Activated CD4-positive, alpha-beta T cell treated with anti-CD3 and anti-CD28 coated beads, Interleukin-2, amount 10 ng/mL, durations not matched to agents 7 days and 5 days (primary cell): ENCODE measurements around the gene LRRC1. TPM values are rescaled to one million over a fixed set of nuclear protein-coding genes. Genes with fewer than 3 reads are reported as not detected.

ENCODE experiments used
- CTCF ChIA-PET: fragments of 350-600 bp; sonication (Branson Sonifier 250); formaldehyde crosslinking; loops from one replicate; lab custom pipeline; 2021; ENCODE audit warnings: antibody characterized with exemption; lab: Charles Lee
- POLR2A ChIA-PET: fragments of 350-600 bp; sonication (Branson Sonifier 250); formaldehyde crosslinking; loops from one replicate; lab custom pipeline; 2021; ENCODE audit warnings: antibody characterized with exemption; lab: Charles Lee
- DNase-seq: peaks from one replicate; pipeline ENCODE4 v3.0.0-alpha.2; 2020
- H3K27ac Mint-ChIP-seq: one replicate; pipeline ENCODE4 v1.8.0; 2021; ENCODE audit warnings: mild to moderate bottlenecking, moderate library complexity, mixed read lengths
- H3K27me3 Mint-ChIP-seq: one replicate; pipeline ENCODE4 v1.8.0; 2021; ENCODE audit warnings: mixed read lengths
- H3K36me3 Mint-ChIP-seq: one replicate; pipeline ENCODE4 v1.8.0; 2021; ENCODE audit warnings: low read depth, mixed read lengths
- H3K4me1 Mint-ChIP-seq: one replicate; pipeline ENCODE4 v1.8.0; 2021; ENCODE audit warnings: mixed read lengths
- H3K4me3 Mint-ChIP-seq: one replicate; pipeline ENCODE4 v1.8.0; 2021; ENCODE audit warnings: mild to moderate bottlenecking, moderate library complexity, mixed read lengths
- H3K9me3 Mint-ChIP-seq: one replicate; pipeline ENCODE4 v1.8.0; 2021; ENCODE audit warnings: mixed read lengths
- total RNA-seq, 2 experiments: library from RNA; stranded (reverse); gene quantifications; one replicate each; pipeline ENCODE4 v1.2.3, GENCODE V29; 2021

Gene LRRC1
- 1 to 10 TPM; 3.6 to 3.7 TPM for total RNA-seq

DNA sequence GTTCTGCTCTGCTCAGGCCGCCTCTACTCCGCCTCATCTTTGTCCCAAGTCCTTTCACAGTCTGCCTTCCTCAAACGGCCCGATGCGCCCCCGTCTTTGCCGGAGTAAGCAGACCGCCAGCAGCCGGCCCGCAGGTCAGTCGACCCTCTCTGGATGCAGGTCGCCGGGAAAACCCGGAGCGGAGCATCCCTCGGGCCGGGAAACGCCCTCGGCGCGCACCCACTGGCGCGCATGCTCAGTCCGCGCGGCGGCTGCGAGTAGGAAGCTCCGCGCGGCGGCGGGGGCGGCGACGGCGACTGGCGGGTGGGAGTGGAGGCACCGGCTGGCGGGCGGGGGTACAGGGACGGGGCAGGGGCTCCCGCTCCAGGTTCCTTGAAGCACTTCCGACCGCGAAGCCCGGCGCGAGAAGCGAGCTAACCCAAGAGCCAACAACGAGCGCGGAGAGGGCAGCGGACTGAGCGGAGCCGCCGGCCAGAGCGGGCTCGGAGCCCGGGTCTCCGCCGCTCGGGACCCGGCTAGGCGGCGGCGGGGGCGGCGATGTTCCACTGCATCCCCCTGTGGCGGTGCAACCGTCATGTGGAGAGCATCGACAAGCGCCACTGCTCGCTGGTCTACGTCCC lies at the start of gene LRRC1:
Gene LRRC1, plus strand, starts transcription at position 286 of the 620 bp plus-strand sequence. Its CDS starts 252 bp downstream, at position 538.
- ChIA-PET POLR2A (interaction anchor here (0.6 kb wide), 1 partner anchor 120 kb away, joined by 3 read pairs; no protein-coding TSS in a partner anchor), CTCF (interaction anchor here (0.9 to 1.6 kb wide), 3 partner anchors 14 to 63 kb away, joined by 3 read pairs; no protein-coding TSS in a partner anchor)
- Mint-ChIP-seq H3K9me3 (no peaks in the 10 kb centered on the region), H3K36me3 (peaks cover 3% of the 10 kb centered on the region), H3K27me3 (peaks cover 39% of the 10 kb centered on the region), H3K4me3 (peak within 1 kb of the TSS; percentile 97), H3K4me1 (peaks cover 31% of the 10 kb centered on the region), H3K27ac (peak within 1 kb of the TSS; percentile 96)
- peak; percentile 87 for DNase-seq

DNA sequence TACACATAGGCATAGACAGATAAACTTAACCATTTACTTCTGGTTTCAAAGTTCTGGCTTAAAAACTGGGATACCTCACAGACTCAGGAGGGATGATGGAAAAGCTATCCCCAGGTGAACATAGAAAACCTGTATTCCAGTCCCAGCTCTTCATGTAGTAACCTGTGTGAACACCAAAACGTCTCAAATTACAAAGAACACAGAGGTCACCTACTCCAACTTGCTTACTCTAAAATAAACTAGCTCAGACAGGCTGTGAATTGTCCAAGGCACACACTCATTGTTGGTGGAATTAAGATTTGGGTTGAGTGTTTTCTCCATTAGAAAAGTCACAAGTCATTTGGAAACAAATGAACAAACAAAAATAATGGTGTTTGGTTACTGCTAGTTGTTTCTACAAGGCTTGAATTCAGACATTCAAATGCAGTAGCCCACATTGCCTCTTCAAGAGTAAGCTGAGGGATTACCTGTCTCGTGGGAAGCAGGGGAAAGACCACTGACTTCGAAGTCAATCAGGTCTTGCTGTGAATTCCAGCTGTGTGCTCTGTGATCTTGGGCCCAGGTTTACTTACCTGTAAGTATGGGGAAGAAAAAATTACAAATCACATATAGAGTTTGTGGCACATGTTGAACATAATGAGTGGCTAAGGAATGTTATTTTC lies 48.2 kb upstream of the LRRC1 start:
- Mint-ChIP-seq H3K9me3 (no peaks in the 10 kb centered on the region), H3K36me3 (no peaks in the 10 kb centered on the region), H3K27ac (no peak overlapping the region), H3K4me1 (peaks cover 4% of the 10 kb centered on the region), H3K4me3 (no peak overlapping the region), H3K27me3 (no peaks in the 10 kb centered on the region)
- DNase-seq = no peak
- ChIA-PET CTCF (no interaction called here), POLR2A (no interaction called here)

DNA sequence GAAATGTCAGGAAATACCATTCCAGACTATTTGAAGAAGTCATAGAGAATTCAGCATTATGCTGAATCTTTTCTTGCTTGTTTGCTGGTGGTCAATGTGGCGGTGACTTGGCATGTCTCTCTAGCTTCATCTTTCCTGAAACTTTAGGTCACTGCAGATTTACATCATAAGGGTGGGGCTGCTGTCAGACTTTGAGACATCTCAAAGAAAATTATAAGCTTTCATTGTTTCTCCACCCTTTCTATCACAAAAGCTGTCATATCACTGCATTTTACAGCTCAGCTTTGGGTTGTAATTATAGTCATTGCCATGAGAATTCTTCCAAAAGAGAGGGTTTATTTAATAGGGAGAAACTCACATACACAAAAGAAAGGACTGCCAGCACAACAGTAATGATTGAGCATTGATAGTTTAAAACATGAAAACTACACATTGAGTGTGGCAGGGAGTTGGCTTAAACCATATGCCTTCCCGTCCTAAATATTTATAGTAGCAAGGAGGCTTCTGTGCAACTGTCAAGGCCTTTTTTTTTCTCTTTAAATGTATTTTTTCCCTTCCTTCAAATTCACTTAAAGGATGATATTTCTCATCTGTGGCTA lies 44.7 kb upstream of the LRRC1 start:
- Mint-ChIP-seq H3K4me3 (no peak overlapping the region), H3K27ac (no peak overlapping the region), H3K27me3 (peaks cover 4% of the 10 kb centered on the region), H3K4me1 (no peaks in the 10 kb centered on the region), H3K36me3 (no peaks in the 10 kb centered on the region), H3K9me3 (no peaks in the 10 kb centered on the region)
- no peak for DNase-seq
- CTCF ChIA-PET = interaction anchor here (1.3 kb wide), 1 partner anchor 152 kb away, joined by 3 read pairs; no protein-coding TSS in a partner anchor
- POLR2A ChIA-PET = no interaction called here

DNA sequence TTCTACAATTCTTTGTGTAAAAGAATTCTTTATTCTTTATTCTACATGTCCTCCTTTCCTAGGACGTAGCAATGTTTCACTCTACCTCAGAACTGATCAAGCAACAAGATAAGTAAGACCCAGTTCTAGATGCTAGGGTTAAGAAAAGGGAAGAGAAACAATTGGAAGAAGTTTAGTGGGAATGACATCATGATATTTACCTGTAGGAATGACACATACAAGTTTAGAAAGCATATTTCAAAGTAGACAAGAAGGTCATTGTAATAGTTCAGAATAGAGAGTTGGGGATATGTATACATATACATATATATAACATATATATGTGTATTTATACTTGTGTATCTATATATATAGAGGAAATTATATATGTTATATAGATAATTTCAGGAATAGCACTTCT lies 43.4 kb upstream of the LRRC1 start:
- H3K27me3 Mint-ChIP-seq = peaks cover 4% of the 10 kb centered on the region
- ChIA-PET POLR2A (no interaction called here), CTCF (interaction anchor here (1.5 kb wide), 1 partner anchor 32 kb away, joined by 4 read pairs; no protein-coding TSS in a partner anchor)
- H3K4me1 Mint-ChIP-seq = no peaks in the 10 kb centered on the region
- H3K9me3 Mint-ChIP-seq = no peaks in the 10 kb centered on the region
- no peak for DNase-seq
- no peak overlapping the region for H3K27ac Mint-ChIP-seq
- H3K4me3 Mint-ChIP-seq = no peak overlapping the region
- no peaks in the 10 kb centered on the region for H3K36me3 Mint-ChIP-seq

DNA sequence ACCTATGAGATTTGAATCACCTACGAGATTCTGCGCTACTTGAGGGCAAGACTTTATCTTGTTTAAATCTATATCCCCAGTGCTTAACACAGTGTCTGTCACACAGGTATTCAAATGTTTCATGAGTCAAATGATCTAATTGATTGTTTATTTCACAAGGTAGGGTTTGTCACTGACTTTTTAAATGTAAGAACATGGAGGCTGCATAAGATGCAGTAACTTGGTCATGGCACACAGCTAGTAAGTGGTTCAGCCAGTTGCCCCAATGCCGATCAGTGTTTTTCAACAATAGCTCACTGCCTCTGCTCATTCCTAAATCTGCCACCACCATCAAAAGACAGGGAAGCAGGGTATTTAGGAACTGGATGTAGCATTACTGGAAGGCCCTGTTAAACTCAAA lies 42.4 kb upstream of the LRRC1 start:
- Mint-ChIP-seq H3K27me3 (peaks cover 4% of the 10 kb centered on the region), H3K4me3 (no peak overlapping the region), H3K36me3 (no peaks in the 10 kb centered on the region), H3K9me3 (no peaks in the 10 kb centered on the region), H3K4me1 (no peaks in the 10 kb centered on the region), H3K27ac (no peak overlapping the region)
- CTCF ChIA-PET = no interaction called here
- POLR2A ChIA-PET = no interaction called here
- no peak for DNase-seq

DNA sequence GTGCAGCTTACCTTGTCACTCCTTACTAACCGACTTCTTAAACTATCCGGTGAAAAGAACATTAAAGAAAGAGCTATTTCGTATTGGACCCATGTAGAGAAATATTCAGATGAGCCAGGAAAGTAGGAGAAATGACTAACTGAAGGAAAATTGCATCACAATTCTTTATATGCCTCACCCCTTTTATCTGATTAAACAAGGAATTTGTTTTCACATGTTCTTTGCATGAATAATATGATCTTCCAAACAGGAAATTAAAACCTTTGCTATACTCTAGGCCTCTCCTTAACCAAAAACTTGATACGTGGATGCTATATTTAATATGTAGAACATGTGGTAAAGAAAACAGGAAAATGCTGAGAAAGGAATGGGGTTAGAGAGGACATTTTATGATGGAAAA lies 41.9 kb upstream of the LRRC1 start:
- no peaks in the 10 kb centered on the region for H3K9me3 Mint-ChIP-seq
- no peak for DNase-seq
- ChIA-PET POLR2A (no interaction called here), CTCF (no interaction called here)
- no peak overlapping the region for H3K4me3 Mint-ChIP-seq
- peaks cover 4% of the 10 kb centered on the region for H3K27me3 Mint-ChIP-seq
- no peaks in the 10 kb centered on the region for H3K4me1 Mint-ChIP-seq
- no peaks in the 10 kb centered on the region for H3K36me3 Mint-ChIP-seq
- no peak overlapping the region for H3K27ac Mint-ChIP-seq

DNA sequence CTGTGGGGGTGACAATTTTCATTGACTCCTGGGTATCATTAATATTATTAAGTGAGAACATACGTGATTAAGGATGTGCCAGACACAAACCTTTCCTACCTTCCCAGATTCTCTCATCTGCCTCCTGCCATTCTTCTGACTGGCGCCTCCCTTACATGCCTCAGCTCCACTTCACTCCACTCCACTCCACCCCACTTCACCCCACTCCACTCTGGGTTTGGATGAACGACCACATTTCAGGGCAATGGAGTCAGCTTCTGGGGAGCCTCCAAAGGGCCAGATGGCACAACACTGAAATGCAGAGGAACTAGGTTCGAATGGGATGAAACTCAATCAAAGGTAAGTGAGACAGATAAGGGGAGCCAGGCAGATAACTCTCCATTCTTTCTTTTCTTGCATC lies 40.5 kb upstream of the LRRC1 start:
- Mint-ChIP-seq H3K36me3 (no peaks in the 10 kb centered on the region), H3K4me1 (no peaks in the 10 kb centered on the region), H3K4me3 (no peak overlapping the region), H3K27ac (no peak overlapping the region), H3K27me3 (peaks cover 7% of the 10 kb centered on the region), H3K9me3 (no peaks in the 10 kb centered on the region)
- POLR2A ChIA-PET = no interaction called here
- DNase-seq = no peak
- CTCF ChIA-PET = no interaction called here

DNA sequence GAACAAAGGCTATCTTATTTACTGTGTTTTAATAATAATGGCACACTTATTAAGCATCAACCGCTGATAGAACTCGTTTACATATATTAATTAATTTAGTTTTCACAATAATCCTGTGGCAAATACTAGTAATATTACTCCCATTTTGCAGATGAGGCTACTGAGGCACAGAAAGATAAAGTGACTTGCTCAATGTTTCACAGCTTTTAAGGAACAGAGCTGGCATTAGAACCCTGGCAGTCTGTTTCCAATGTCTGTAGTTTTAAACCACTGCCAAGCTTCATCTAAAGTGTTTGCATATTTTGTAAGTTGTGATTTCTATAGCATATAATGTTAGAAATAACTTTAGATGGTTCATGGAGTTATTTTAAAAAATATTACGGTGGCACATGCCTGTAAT lies 38.4 kb upstream of the LRRC1 start:
- CTCF ChIA-PET = no interaction called here

DNA sequence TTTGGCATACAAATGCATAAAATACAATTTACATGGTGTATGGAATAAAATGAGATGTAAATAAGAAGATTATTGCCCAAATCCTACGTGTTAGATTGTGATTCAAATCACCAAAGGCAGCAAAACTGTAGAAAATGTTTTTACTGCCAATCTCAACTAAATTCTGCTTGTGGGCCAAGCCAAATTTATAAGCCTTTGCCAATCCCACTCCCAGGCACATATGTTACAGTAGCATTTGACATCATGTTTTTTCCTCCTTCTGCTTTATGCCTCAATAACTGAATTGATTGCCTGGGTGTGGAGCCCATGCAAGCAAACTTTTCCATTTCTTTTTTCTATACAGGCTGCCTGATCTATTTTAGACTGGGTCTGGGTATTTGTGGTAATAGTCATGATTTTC lies 36.3 kb upstream of the LRRC1 start:
- ChIA-PET POLR2A (no interaction called here), CTCF (no interaction called here)
- no peaks in the 10 kb centered on the region for H3K9me3 Mint-ChIP-seq
- H3K27ac Mint-ChIP-seq = no peak overlapping the region
- peaks cover 7% of the 10 kb centered on the region for H3K27me3 Mint-ChIP-seq
- no peaks in the 10 kb centered on the region for H3K36me3 Mint-ChIP-seq
- no peak overlapping the region for H3K4me3 Mint-ChIP-seq
- DNase-seq = no peak
- H3K4me1 Mint-ChIP-seq = no peaks in the 10 kb centered on the region

More for the DNA sequence above, 38.4 kb upstream of the LRRC1 start:
- Mint-ChIP-seq H3K9me3 (no peaks in the 10 kb centered on the region), H3K36me3 (no peaks in the 10 kb centered on the region), H3K27ac (no peak overlapping the region), H3K4me3 (no peak overlapping the region), H3K4me1 (no peaks in the 10 kb centered on the region), H3K27me3 (peaks cover 7% of the 10 kb centered on the region)
- DNase-seq = no peak
- POLR2A ChIA-PET = no interaction called here

DNA sequence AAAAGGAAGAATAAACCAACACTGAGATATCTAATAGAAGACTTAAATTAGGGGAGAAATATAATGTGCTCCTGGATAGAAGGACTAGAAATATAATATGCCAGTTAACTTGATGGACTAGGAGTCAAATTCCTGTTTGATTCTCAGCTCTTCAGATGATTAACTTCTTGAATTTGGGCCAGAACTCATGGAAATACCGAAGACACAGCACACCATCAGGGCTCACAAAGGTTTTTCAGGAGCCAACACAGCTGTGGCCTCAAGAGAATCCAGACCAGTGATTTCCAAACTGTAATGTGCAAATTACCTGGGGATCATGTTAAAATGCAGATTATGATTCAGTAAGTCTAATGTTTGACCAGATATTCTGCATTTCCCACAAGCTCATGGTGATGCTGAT lies 33.8 kb upstream of the LRRC1 start:
- Mint-ChIP-seq H3K4me1 (no peaks in the 10 kb centered on the region), H3K9me3 (no peaks in the 10 kb centered on the region), H3K4me3 (no peak overlapping the region), H3K27me3 (peaks cover 3% of the 10 kb centered on the region), H3K27ac (no peak overlapping the region), H3K36me3 (no peaks in the 10 kb centered on the region)
- ChIA-PET CTCF (no interaction called here), POLR2A (no interaction called here)
- DNase-seq = no peak

DNA sequence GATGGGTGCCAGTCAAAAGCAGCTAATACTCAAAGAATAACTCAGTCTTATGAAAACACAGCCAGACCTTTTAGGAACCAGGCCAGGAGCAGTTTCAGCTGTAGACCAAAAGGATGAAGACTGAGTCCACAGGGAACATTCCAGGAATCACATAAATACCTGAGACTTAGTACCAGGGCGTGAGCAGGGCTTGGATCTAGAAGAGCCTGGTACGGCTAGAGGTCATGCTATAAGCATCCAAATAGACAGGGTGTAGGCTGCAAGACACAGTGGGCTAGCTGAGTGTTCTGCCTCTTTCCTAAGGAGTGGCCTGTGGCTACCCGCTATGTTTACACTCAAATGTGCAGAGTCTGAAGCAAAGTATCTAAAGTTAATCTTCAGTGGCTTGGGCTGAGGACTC lies 29.5 kb upstream of the LRRC1 start:
- H3K36me3 Mint-ChIP-seq = no peaks in the 10 kb centered on the region
- H3K4me3 Mint-ChIP-seq = no peak overlapping the region
- DNase-seq = no peak
- no peak overlapping the region for H3K27ac Mint-ChIP-seq
- POLR2A ChIA-PET = no interaction called here
- H3K4me1 Mint-ChIP-seq = no peaks in the 10 kb centered on the region
- H3K9me3 Mint-ChIP-seq = no peaks in the 10 kb centered on the region
- CTCF ChIA-PET = no interaction called here
- H3K27me3 Mint-ChIP-seq = peaks cover 2% of the 10 kb centered on the region

DNA sequence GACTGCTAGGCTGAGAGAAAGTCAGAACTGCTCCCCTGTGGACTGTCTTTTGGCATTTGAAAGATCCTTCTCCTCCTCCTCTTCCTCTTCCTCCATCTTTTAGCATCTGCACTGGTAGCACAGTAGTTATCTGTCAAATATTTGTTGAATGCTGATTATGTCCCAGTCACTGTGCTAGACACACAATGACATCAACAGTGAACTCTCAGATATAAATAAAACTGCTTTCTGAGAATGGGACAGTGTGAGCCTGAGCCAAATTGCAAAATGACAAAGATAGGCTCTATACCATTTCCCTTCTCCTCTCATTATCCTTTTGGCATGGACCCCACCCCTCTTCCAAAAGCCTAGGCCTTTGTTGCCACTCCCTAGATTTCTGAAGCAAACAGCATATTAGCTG lies 27.9 kb upstream of the LRRC1 start:
- CTCF ChIA-PET = no interaction called here
- no peaks in the 10 kb centered on the region for H3K9me3 Mint-ChIP-seq

DNA sequence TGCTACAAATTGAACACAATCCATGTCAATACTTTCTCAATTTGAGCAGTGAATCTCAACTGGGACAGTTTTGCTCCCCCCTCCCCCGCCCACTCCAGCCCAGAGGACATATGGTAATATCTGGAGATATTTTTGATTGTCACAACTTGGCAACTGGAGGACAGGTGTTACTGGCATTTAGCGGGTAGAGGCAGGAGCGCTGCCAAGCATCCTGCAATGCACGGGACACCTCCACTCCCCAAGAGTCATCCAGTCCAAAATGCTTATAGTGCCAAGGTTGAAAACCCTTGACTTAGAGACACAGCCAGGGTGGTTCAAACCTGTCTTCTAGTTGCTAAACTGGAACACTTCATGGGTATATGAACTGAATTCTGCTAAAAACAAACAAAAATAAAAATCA lies 26.9 kb upstream of the LRRC1 start:
- DNase-seq = no peak
- no peaks in the 10 kb centered on the region for H3K9me3 Mint-ChIP-seq
- ChIA-PET CTCF (no interaction called here), POLR2A (no interaction called here)
- no peaks in the 10 kb centered on the region for H3K4me1 Mint-ChIP-seq
- no peak overlapping the region for H3K27ac Mint-ChIP-seq
- no peak overlapping the region for H3K4me3 Mint-ChIP-seq
- peaks cover 3% of the 10 kb centered on the region for H3K27me3 Mint-ChIP-seq
- no peaks in the 10 kb centered on the region for H3K36me3 Mint-ChIP-seq

More for the DNA sequence above, 27.9 kb upstream of the LRRC1 start:
- H3K4me3 Mint-ChIP-seq = no peak overlapping the region
- POLR2A ChIA-PET = no interaction called here
- peaks cover 3% of the 10 kb centered on the region for H3K27me3 Mint-ChIP-seq
- no peak overlapping the region for H3K27ac Mint-ChIP-seq
- no peak for DNase-seq
- no peaks in the 10 kb centered on the region for H3K4me1 Mint-ChIP-seq
- no peaks in the 10 kb centered on the region for H3K36me3 Mint-ChIP-seq
